Loucy (cell line): ENCODE data around the gene BZW2.

ENCODE experiments used
- EZH2phosphoT487 ChIP-seq: fragments of 200-600 bp; IDR thresholded peaks from 2 replicates; pipeline ENCODE4 v1.6.1; 2018; ENCODE audit warnings: antibody characterized with exemption, mild to moderate bottlenecking, moderate library complexity, borderline replicate concordance
- TF ChIP-seq, protein P1 (sequence below): fragments of 200-600 bp; sonication (generic); conservative IDR thresholded peaks from 2 replicates; pipeline ENCODE4 v1.5.1; 2014; ENCODE audit warnings: mild to moderate bottlenecking, antibody characterized with exemption, low read length

GRCh38 chr7:16738011-16738688, 92.2 kb downstream of the BZW2 start:
- TF ChIP-seq, protein P1, sequence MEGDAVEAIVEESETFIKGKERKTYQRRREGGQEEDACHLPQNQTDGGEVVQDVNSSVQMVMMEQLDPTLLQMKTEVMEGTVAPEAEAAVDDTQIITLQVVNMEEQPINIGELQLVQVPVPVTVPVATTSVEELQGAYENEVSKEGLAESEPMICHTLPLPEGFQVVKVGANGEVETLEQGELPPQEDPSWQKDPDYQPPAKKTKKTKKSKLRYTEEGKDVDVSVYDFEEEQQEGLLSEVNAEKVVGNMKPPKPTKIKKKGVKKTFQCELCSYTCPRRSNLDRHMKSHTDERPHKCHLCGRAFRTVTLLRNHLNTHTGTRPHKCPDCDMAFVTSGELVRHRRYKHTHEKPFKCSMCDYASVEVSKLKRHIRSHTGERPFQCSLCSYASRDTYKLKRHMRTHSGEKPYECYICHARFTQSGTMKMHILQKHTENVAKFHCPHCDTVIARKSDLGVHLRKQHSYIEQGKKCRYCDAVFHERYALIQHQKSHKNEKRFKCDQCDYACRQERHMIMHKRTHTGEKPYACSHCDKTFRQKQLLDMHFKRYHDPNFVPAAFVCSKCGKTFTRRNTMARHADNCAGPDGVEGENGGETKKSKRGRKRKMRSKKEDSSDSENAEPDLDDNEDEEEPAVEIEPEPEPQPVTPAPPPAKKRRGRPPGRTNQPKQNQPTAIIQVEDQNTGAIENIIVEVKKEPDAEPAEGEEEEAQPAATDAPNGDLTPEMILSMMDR: no peak
- no peak for TF ChIP-seq EZH2phosphoT487
